ENCODE measurements around the gene ASB1. TPM values are rescaled to one million over a fixed set of nuclear protein-coding genes. Genes with fewer than 3 reads are reported as not detected.

ASB1 gene
- total and polyA plus RNA-seq, 2 of the 13 experiments (the other 11 are each of a cell fraction or from before 2014, with no cell fraction given): 48.6 to 49.2 TPM

GRCh38 chr2:238456970-238457926 is 30.5 kb downstream of the ASB1 start (continued):
- TF ChIP-seq SNAPC4 (CRISPR knock-in tag; IDR thresholded peaks at IDR 0.05) (no peak), IRF9 (CRISPR knock-in tag; IDR thresholded peaks at IDR 0.05; ENCODE audit: borderline replicate concordance) (0 out of 2 replicates have a peak, but pooled peaks have one; percentile 35), ZNF704 (CRISPR knock-in tag; IDR thresholded peaks at IDR 0.05; ENCODE audit: borderline replicate concordance) (no peak), HMG20B (CRISPR knock-in tag; conservative IDR thresholded peaks at IDR 0.05) (0 out of 2 replicates have a peak, but pooled peaks have one; percentile 23), ZBTB34 (CRISPR knock-in tag; IDR thresholded peaks at IDR 0.05) (no peak), FOXP4 (CRISPR knock-in tag; IDR thresholded peaks at IDR 0.05) (peak; percentile 39; the same call in 1 of the 2 replicates), ZNF614 (CRISPR knock-in tag; IDR thresholded peaks at IDR 0.05; ENCODE audit: borderline replicate concordance) (peak; percentile 79; the same call in 1 of the 2 replicates), ZNF10 (CRISPR knock-in tag; IDR thresholded peaks at IDR 0.05; ENCODE audit: borderline replicate concordance, low read depth) (no peak), HIC2 (CRISPR knock-in tag; IDR thresholded peaks at IDR 0.05; ENCODE audit: low read depth) (no peak), SP2 (CRISPR knock-in tag; IDR thresholded peaks at IDR 0.05) (no peak), ZC3H13 (CRISPR knock-in tag; IDR thresholded peaks at IDR 0.05) (no peak), SMARCE1 (IDR thresholded peaks at IDR 0.05; ENCODE audit: borderline replicate concordance) (no peak), SALL1 (CRISPR knock-in tag; IDR thresholded peaks at IDR 0.05) (peak; percentile 95), ZNF496 (CRISPR knock-in tag; IDR thresholded peaks at IDR 0.05; ENCODE audit: insufficient replicate concordance) (no peak)

All from HepG2 (cell line).